OCI-LY3 (cell line): Measurements from ENCODE around the gene DOCK6.

Source experiments
- H2AFZ ChIP-seq: fragments of 200-600, 300-600 bp; shearing (Covaris generic); 2 replicates; pipeline ENCODE4 v1.6.0; 2014; ENCODE audit warnings: antibody characterized with exemption, low read depth, low read length
- H3K27ac ChIP-seq: fragments of 200-600, 300-600 bp; sonication (generic); 2 replicates; pipeline ENCODE4 v1.5.1; 2014; ENCODE audit warnings: mild to moderate bottlenecking, low read length, moderate library complexity, mixed read lengths
- H3K27me3 ChIP-seq: fragments of 200-600, 300-600 bp; sonication (generic); 2 replicates; pipeline ENCODE4 v1.6.1; 2014; ENCODE audit warnings: low read depth, low read length, mixed read lengths
- H3K36me3 ChIP-seq: fragments of 200-600, 300-600 bp; sonication (generic); replicated peaks from 2 replicates; pipeline ENCODE3; 2014; ENCODE audit warnings: low read depth, low read length, mixed read lengths
- H3K4me1 ChIP-seq: fragments of 300-600, 200-600 bp; sonication (generic); 2 replicates; pipeline ENCODE4 v1.6.1; 2014; ENCODE audit warnings: low read length, mixed read lengths
- H3K4me2 ChIP-seq: fragments of 200-600, 300-600 bp; sonication (generic); 2 replicates; pipeline ENCODE4 v1.6.1; 2014; ENCODE audit warnings: low read length, mixed read lengths
- H3K4me3 ChIP-seq: fragments of 300-600, 200-600 bp; sonication (generic); 2 replicates; pipeline ENCODE4 v1.5.1; 2014; ENCODE audit warnings: antibody characterized with exemption, mild to moderate bottlenecking, low read length, moderate library complexity
- H3K79me2 ChIP-seq: fragments of 300-600, 200-600 bp; shearing (Covaris generic); 2 replicates; pipeline ENCODE4 v1.6.1; 2014; ENCODE audit warnings: mild to moderate bottlenecking, low read length, mixed read lengths
- H3K9ac ChIP-seq: fragments of 300-600, 200-600 bp; shearing (Covaris generic); 2 replicates; pipeline ENCODE4 v1.6.0; 2014; ENCODE audit warnings: mild to moderate bottlenecking, low read length, moderate library complexity
- H3K9me3 ChIP-seq: fragments of 200-600, 300-600 bp; shearing (Covaris generic); 2 replicates; pipeline ENCODE4 v1.6.1; 2014; ENCODE audit warnings: low read length, mixed read lengths; ENCODE audit not compliant: insufficient read depth
- H4K20me1 ChIP-seq: fragments of 200-600, 300-600 bp; sonication (generic); 2 replicates; pipeline ENCODE4 v1.6.1; 2016; ENCODE audit warnings: low read length, mixed read lengths; ENCODE audit not compliant: insufficient read depth
- CTCF ChIP-seq: fragments of 200-600, 300-600 bp; sonication (generic); IDR thresholded peaks from 2 replicates; pipeline ENCODE4 v1.5.1; 2014; ENCODE audit warnings: antibody characterized with exemption, low read length, low read depth
- EZH2phosphoT487 ChIP-seq: fragments of 200-600 bp; shearing (Covaris generic); IDR thresholded peaks from 2 replicates; pipeline ENCODE4 v1.6.1; 2018; ENCODE audit warnings: antibody characterized with exemption, mixed run types, low read depth

DOCK6 gene

GRCh38 chr19:11273989-11274388 is 11.7 kb upstream of the DOCK6 start:
- Histone ChIP-seq H3K36me3 (no peaks in the 10 kb centered on the region), H3K9me3 (no peaks in the 10 kb centered on the region), H3K27ac (no peak overlapping the region), H3K27me3 (0 out of 2 replicates have a peak, but pooled peaks cover 4% of the 10 kb centered on the region), H3K4me2 (no peak overlapping the region), H2AFZ (no peak overlapping the region), H3K9ac (no peak overlapping the region), H3K4me1 (no peaks in the 10 kb centered on the region), H4K20me1 (no peaks in the 10 kb centered on the region), H3K4me3 (no peak overlapping the region), H3K79me2 (no peaks in the 10 kb centered on the region)
- TF ChIP-seq CTCF, result no peak

- Histone ChIP-seq H3K4me2 (no peak overlapping the region), H3K27ac (no peak overlapping the region), H3K27me3 (0 out of 2 replicates have a peak, but pooled peaks cover 4% of the 10 kb centered on the region), H3K79me2 (no peaks in the 10 kb centered on the region), H3K9ac (no peak overlapping the region), H3K4me3 (no peak overlapping the region), H2AFZ (no peak overlapping the region), H3K9me3 (no peaks in the 10 kb centered on the region), H3K36me3 (no peaks in the 10 kb centered on the region), H4K20me1 (no peaks in the 10 kb centered on the region), H3K4me1 (no peaks in the 10 kb centered on the region)
- TF ChIP-seq EZH2phosphoT487 (no peak), CTCF (no peak)
Observed at GRCh38 chr19:11273296-11273695, 11.0 kb upstream of the DOCK6 start.

- Histone ChIP-seq H3K36me3 (no peaks in the 10 kb centered on the region), H3K4me2 (no peak overlapping the region), H3K9me3 (no peaks in the 10 kb centered on the region), H3K79me2 (no peaks in the 10 kb centered on the region), H3K27me3 (0 out of 2 replicates have a peak, but pooled peaks cover 9% of the 10 kb centered on the region), H4K20me1 (no peaks in the 10 kb centered on the region), H3K9ac (no peak overlapping the region), H3K4me3 (no peak overlapping the region), H3K4me1 (peaks cover under 1% of the 10 kb centered on the region; the same call in 1 of the 2 replicates), H2AFZ (no peak overlapping the region), H3K27ac (no peak overlapping the region)
- TF ChIP-seq CTCF, result no peak
- TF ChIP-seq EZH2phosphoT487, result no peak
Observed at GRCh38 chr19:11269408-11269807, 7.1 kb upstream of the DOCK6 start.

- H2AFZ ChIP-seq, result no peak overlapping the region
- H3K79me2 ChIP-seq, result no peaks in the 10 kb centered on the region
- 0 out of 2 replicates have a peak, but pooled peaks cover 9% of the 10 kb centered on the region for H3K27me3 ChIP-seq
- H3K4me3 ChIP-seq, result no peak overlapping the region
- no peaks in the 10 kb centered on the region for H4K20me1 ChIP-seq
- H3K9ac ChIP-seq, result no peak overlapping the region
- no peak overlapping the region for H3K4me2 ChIP-seq
- H3K27ac ChIP-seq, result no peak overlapping the region
- H3K9me3 ChIP-seq, result no peaks in the 10 kb centered on the region
- no peaks in the 10 kb centered on the region for H3K36me3 ChIP-seq
- peaks cover 3% of the 10 kb centered on the region; the same call in 1 of the 2 replicates for H3K4me1 ChIP-seq
- TF ChIP-seq CTCF (no peak), EZH2phosphoT487 (no peak)
Observed at GRCh38 chr19:11268783-11269267, 6.5 kb upstream of the DOCK6 start.
